Body of pancreas (tissue), 4 donors: ENCODE data around the gene BAZ1A.

Experiments
- POLR2A ChIP-seq, 3 donors: fragments of 450-650 bp; IDR thresholded peaks; one replicate each; pipeline ENCODE4 v1.6.1; 2016; ENCODE audit warnings: antibody characterized with exemption in 3 of 3, mild to moderate bottlenecking in 2 of 3
- TF ChIP-seq, protein P1 (sequence below), 7 experiments: fragments of 450-650 bp in 4 of 7; fragments of 200-600 bp in 3 of 7; sonication (generic) in 3 of 7; IDR thresholded peaks; one replicate each; pipeline ENCODE4 v1.5.1; 2016 to 2019; ENCODE audit warnings: antibody characterized with exemption in 7 of 7

DNA sequence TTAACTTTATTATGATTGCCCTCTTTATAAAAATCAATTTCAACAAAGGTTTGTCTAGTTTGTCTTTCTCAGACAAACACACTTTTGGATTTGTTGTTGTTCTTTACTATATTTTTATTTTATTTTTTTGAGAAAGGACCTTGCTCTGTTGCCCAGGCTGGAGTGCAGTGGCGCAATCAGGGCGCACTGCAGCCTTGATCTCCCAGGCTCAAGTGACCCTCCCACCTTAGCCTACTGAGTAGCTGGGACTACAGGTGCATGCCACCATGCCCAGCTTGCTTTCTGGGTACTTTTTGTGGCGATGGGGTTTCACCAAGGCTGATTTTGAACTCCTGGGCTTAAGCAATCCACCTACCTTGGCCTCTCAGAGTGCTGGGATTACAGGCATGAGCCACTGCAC lies 96.4 kb downstream of the BAZ1A start:
- TF ChIP-seq, protein P1, sequence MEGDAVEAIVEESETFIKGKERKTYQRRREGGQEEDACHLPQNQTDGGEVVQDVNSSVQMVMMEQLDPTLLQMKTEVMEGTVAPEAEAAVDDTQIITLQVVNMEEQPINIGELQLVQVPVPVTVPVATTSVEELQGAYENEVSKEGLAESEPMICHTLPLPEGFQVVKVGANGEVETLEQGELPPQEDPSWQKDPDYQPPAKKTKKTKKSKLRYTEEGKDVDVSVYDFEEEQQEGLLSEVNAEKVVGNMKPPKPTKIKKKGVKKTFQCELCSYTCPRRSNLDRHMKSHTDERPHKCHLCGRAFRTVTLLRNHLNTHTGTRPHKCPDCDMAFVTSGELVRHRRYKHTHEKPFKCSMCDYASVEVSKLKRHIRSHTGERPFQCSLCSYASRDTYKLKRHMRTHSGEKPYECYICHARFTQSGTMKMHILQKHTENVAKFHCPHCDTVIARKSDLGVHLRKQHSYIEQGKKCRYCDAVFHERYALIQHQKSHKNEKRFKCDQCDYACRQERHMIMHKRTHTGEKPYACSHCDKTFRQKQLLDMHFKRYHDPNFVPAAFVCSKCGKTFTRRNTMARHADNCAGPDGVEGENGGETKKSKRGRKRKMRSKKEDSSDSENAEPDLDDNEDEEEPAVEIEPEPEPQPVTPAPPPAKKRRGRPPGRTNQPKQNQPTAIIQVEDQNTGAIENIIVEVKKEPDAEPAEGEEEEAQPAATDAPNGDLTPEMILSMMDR (IDR thresholded peaks at IDR 0.05) = no peak
- TF ChIP-seq POLR2A (IDR thresholded peaks at IDR 0.05) = no peak
